Glutamatergic neuron (in vitro differentiated cells): ENCODE results near the gene RNF114. TPM values are rescaled to one million over a fixed set of nuclear protein-coding genes. Genes with fewer than 3 reads are reported as not detected.
A peak's percentile ranks its signal among the peaks of the same experiment; 100 is the strongest.

Source experiments
- DNase-seq: peaks from one replicate; pipeline ENCODE4 v3.0.0; 2022
- H3K27ac Mint-ChIP-seq: one replicate; pipeline ENCODE4 v1.8.0; 2020; ENCODE audit warnings: mild to moderate bottlenecking, mixed read lengths, inconsistent platforms; ENCODE audit not compliant: unreplicated experiment
- H3K27me3 Mint-ChIP-seq: one replicate; pipeline ENCODE4 v1.8.0; 2020; ENCODE audit warnings: mild to moderate bottlenecking, moderate library complexity, mixed read lengths, inconsistent platforms; ENCODE audit not compliant: unreplicated experiment
- H3K36me3 Mint-ChIP-seq: one replicate; pipeline ENCODE4 v1.8.0; 2020; ENCODE audit warnings: mild to moderate bottlenecking, mixed read lengths, inconsistent platforms; ENCODE audit not compliant: unreplicated experiment
- H3K4me1 Mint-ChIP-seq: one replicate; pipeline ENCODE4 v1.8.0; 2020; ENCODE audit warnings: mild to moderate bottlenecking, low read depth, mixed read lengths, inconsistent platforms; ENCODE audit not compliant: unreplicated experiment
- H3K4me3 Mint-ChIP-seq: one replicate; pipeline ENCODE4 v1.8.0; 2020; ENCODE audit warnings: mild to moderate bottlenecking, mixed read lengths, inconsistent platforms; ENCODE audit not compliant: unreplicated experiment
- H3K9me3 Mint-ChIP-seq: one replicate; pipeline ENCODE4 v1.8.0; 2020; ENCODE audit warnings: mild to moderate bottlenecking, moderate library complexity, mixed read lengths, inconsistent platforms; ENCODE audit not compliant: unreplicated experiment
- CTCF ChIP-seq: fragments of 200-600 bp; sonication (generic); IDR thresholded peaks from one replicate; pipeline ENCODE4 v1.5.0; 2021; ENCODE audit not compliant: partially characterized antibody, unreplicated experiment
- long read RNA-seq: library from polyadenylated mRNA; unstranded; transcript quantifications from one replicate; pipeline ENCODE4 v2.0.0, GENCODE V29; 2020; ENCODE audit not compliant: unreplicated experiment
- total RNA-seq: library from RNA; stranded (reverse); fragmentation: NEBNext Ultra II Directional; extraction: Animal tissue kit (Norgen Biotek cat#: 25700); gene quantifications from one replicate; pipeline ENCODE4 v1.2.1, GENCODE V29; 2021; ENCODE audit not compliant: unreplicated experiment

The RNF114 gene, protein sequence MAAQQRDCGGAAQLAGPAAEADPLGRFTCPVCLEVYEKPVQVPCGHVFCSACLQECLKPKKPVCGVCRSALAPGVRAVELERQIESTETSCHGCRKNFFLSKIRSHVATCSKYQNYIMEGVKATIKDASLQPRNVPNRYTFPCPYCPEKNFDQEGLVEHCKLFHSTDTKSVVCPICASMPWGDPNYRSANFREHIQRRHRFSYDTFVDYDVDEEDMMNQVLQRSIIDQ
- total RNA-seq, result 64.2 TPM
- long read RNA-seq, transcript RNF114-201 (6 exons, 2,503 nt), result major isoform, 42 of 55 reads
- long read RNA-seq, partial matches to known transcripts, result 2 of 55 reads
- long read RNA-seq, other reads (novel, unspliced or antisense), result 9 of 55 reads

DNA sequence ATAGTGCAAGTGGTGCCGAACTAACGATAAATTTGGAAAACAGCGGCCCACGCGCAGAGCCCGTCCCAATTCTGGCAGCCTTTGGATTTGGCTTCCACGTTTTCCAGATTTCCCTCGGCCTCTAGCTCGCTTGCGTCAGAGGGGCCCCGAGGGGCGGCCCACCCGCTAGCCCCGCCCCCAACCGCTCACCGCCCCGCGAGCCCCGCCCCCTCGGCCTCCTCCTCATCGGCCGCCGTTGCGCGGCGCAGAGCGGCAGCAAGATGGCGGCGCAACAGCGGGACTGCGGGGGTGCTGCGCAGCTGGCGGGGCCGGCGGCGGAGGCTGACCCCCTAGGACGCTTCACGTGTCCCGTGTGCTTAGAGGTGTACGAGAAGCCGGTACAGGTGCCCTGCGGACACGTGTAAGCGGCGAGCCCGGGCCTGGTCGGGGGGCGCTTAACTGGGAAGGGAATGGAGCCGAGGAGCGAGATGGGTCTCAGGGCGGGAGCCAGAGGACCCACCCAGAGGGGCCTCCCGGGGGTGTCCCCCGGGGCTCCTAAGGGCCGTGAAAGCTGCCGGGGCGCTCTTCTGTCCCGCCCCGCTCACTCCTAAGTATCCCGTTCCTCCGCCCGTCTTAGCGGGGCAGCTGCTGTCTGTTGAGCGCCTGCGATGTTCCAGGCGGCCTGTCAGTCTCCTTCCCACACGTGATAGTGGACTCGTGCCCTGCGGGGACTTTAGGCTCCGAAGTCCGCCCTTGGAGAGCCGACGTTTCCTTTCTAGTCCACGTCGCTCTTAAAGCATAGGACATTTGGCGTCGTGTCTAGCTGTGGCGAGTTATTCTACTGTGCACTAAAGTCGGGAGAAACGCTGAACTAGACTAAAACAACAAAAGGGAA is at the start of gene RNF114:
Gene RNF114 (plus strand): TSS at position 245 of the 874 bp plus-strand sequence. CDS start 16 bp downstream, at position 261.
- TF ChIP-seq CTCF, result no peak
- H3K4me3 Mint-ChIP-seq, result peak within 1 kb of the TSS; percentile 98
- peaks cover 27% of the 10 kb centered on the region for H3K4me1 Mint-ChIP-seq

DNA sequence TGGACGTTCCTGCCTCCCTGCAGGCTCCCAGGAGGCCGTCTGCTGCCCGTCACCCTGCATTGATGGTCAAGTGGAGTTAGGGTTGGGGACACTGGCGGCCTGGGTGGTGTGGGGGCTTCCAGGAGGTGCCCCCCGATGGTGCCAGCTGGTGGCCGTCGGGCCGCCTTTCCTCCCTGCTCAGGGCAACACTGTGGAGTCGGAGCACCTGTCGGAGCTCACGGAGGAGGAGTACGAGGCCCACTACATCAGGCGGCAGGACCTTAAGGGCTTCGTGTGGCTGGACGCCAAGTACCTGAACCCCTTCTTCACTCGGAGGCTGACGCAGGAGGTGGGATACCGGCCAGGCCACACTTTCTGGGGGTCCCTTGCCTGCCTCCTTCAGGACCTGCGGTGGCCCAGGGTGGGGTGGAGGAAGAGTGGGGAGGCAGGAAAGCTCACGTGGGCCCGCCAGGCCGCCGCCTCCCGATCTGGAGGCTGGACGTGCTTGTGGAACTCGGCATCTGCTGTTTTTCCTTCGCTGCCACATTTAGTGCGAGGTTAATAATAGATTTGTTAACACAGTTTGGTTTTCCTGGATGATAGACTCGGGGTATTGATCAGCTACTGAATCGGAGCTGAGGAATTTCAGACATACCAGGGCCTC is 49.5 kb upstream of the RNF114 start:
- Mint-ChIP-seq H3K4me1 (peaks cover 17% of the 10 kb centered on the region), H3K9me3 (peaks cover 4% of the 10 kb centered on the region), H3K27me3 (peaks cover 3% of the 10 kb centered on the region), H3K27ac (no peak overlapping the region), H3K4me3 (no peak overlapping the region), H3K36me3 (no peaks in the 10 kb centered on the region)
- DNase-seq, result no peak
- no peak for TF ChIP-seq CTCF

More for the DNA sequence above, at the start of gene RNF114:
- H3K9me3 Mint-ChIP-seq, result peaks cover 5% of the 10 kb centered on the region
- peak within 1 kb of the TSS; percentile 96 for H3K27ac Mint-ChIP-seq
- H3K27me3 Mint-ChIP-seq, result peaks cover 2% of the 10 kb centered on the region
- no peaks in the 10 kb centered on the region for H3K36me3 Mint-ChIP-seq
- DNase-seq, result peak; percentile 93

GRCh38 chr20:49887251-49888211 is 48.7 kb upstream of the RNF114 start:
- peaks cover 14% of the 10 kb centered on the region for H3K4me1 Mint-ChIP-seq

More at GRCh38 chr20:49887251-49888211, 48.7 kb upstream of the RNF114 start:
- no peak for DNase-seq
- peak overlapping the region; percentile 68 for H3K27ac Mint-ChIP-seq
- peaks cover 4% of the 10 kb centered on the region for H3K9me3 Mint-ChIP-seq
- H3K36me3 Mint-ChIP-seq, result no peaks in the 10 kb centered on the region
- H3K27me3 Mint-ChIP-seq, result peaks cover 3% of the 10 kb centered on the region
- H3K4me3 Mint-ChIP-seq, result no peak overlapping the region
- no peak for TF ChIP-seq CTCF
